Adrenal gland (tissue), 12 donors: Measurements from ENCODE around the gene KRT38. TPM values are rescaled to one million over a fixed set of nuclear protein-coding genes. Genes with fewer than 3 reads are reported as not detected.
"Not testable (repeated sequence)": the region's sequence is repeated elsewhere in the genome, so short reads cannot be mapped to it uniquely, and the experiment has no call there.

Experiments
- DNase-seq, 7 donors: peaks; one replicate each; pipeline ENCODE4 v3.0.0-alpha.2; 2019 to 2020
- H3K27ac ChIP-seq, 5 donors: fragments of 200-600 bp; sonication (generic) in 4 of 5; 1 replicate in 3 of 5; 2 replicates in 2 of 5; pipeline versions ENCODE4 v1.5.1 to v1.8.0; 2016 to 2020; ENCODE audit warnings: mild to moderate bottlenecking in 1 of 5
- H3K27me3 ChIP-seq: fragments of 200-600 bp; 2 replicates; pipeline ENCODE4 v1.8.0; 2021
- H3K36me3 ChIP-seq, 2 donors: fragments of 200-600 bp; replicated peaks in 1 of 2; 1 replicate in 1 of 2; 2 replicates in 1 of 2; pipeline versions ENCODE4 v1.5.1 to v1.8.0; 2018 to 2022
- H3K4me1 ChIP-seq, 2 donors: fragments of 200-600 bp; replicated peaks in 1 of 2; 1 replicate in 1 of 2; 2 replicates in 1 of 2; pipeline versions ENCODE4 v1.5.1 to v1.8.0; 2018 to 2021
- H3K4me3 ChIP-seq, 4 donors: fragments of 200-600 bp; sonication (generic) in 3 of 4; one replicate each; pipeline ENCODE4 v1.5.1; 2016 to 2018
- H3K9me3 ChIP-seq, 3 donors: fragments of 200-600 bp; sonication (generic) in 1 of 3; replicated peaks in 1 of 3; 1 replicate in 2 of 3; 2 replicates in 1 of 3; pipeline versions ENCODE4 v1.5.1 to v1.8.0; 2016 to 2021
- POLR2A ChIP-seq, 2 donors: fragments of 450-650 bp; IDR thresholded peaks; one replicate each; pipeline ENCODE4 v1.6.1; 2017; ENCODE audit warnings: antibody characterized with exemption in 2 of 2, mild to moderate bottlenecking in 2 of 2, moderate library complexity in 1 of 2
- WGBS, 4 donors: extraction: QIAGEN DNeasy Blood & Tissue Kit in 2 of 4; methylation state at CpG; one replicate each; pipeline versions ENCODE4 v1.1.5 to v1.1.7; 2013 to 2017; 5-methylcytosine and 5-hydroxymethylcytosine counted together
- intact Hi-C, 2 donors: fragments of 100-400 bp; cut with DNase I; formaldehyde crosslinking; loops; one replicate each; pipeline versions ENCODE4 v1.14.1 to v1.15.0; 2022 to 2023
- polyA plus RNA-seq, 3 donors: library from polyadenylated mRNA; stranded (reverse); fragments of 200-250 nt in 2 of 3; fragments of 350-450 nt in 1 of 3; fragmentation: Illumina TruSeq in 1 of 3; extraction: RNeasy Lipid Tissue Mini Kit (QIAGEN cat#74804) in 1 of 3; gene quantifications; one replicate each; pipeline ENCODE4 v1.2.3, GENCODE V29; 2013 to 2014
- total RNA-seq, 9 donors: library from RNA; depleted of rRNA in 4 of 9; stranded (reverse); fragments of >200 nt in 4 of 9; fragments of 120-200 nt in 1 of 9; fragmentation: NEBNext Ultra II Directional in 1 of 9; extraction: Animal tissue kit (Norgen Biotek cat#: 25700) in 1 of 9; gene quantifications; one replicate each; pipeline versions ENCODE4 v1.1.0 to v1.2.4, GENCODE V29; 2013 to 2023
- TF ChIP-seq, protein P1 (sequence below), 6 experiments: fragments of 450-650 bp in 4 of 6; fragments of 200-600 bp in 2 of 6; sonication (generic) in 1 of 6; IDR thresholded peaks; 1 replicate in 5 of 6; 2 replicates in 1 of 6; pipeline versions ENCODE4 v1.5.1 to v1.8.0; 2016 to 2021; ENCODE audit warnings: antibody characterized with exemption in 6 of 6, mild to moderate bottlenecking in 2 of 6, moderate library complexity in 1 of 6
- donor health status: healthy with polysubstance abuse.
- donor health status: Bipolar disorder and iron deficiency.
- donor health status: DM: yes; HTN: yes; CAD: no.
- donor health status: DM: no; HTN: no; CAD: no.
- donor health status: DM: no; HTN: no; CAD: no.
- donor health status: DM: yes; HTN: yes; CAD: no.

KRT38 gene
- total and polyA plus RNA-seq, 12 donors: not detected

DNA sequence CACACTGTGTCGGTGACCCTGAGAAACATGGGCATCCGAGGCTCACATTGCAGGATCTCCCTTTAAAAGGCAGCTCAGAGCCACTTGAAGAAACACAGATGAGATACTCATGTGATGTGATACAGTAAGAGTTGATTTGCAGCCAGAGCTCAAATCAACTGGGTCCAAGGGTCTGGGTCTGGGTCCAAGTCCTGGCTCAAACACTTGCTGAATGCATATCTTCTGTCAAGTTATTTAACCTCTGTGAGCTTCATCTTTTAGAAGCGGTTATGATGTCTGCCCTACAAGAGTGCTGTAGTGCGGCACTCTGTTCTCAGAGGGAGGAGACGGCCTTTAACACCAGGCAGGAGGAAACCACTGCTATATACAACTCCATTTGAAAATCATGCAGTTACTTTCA lies 6.4 kb downstream of the KRT38 start:
- 62 to 70% (median 67%) methylated on average over 5 of the region's 5 CpGs for WGBS, 4 donors
- Histone ChIP-seq H3K27me3 (no peaks in the 10 kb centered on the region), H3K4me3 (no peak overlapping the region), H3K9me3 (no peaks in the 10 kb centered on the region), H3K36me3 (no peaks in the 10 kb centered on the region), H3K27ac (no peak overlapping the region), H3K4me1 (no peaks in the 10 kb centered on the region)
- intact Hi-C loops: no loop called here
- no peak for DNase-seq
- TF ChIP-seq POLR2A (IDR thresholded peaks at IDR 0.05): no peak
- TF ChIP-seq, protein P1, sequence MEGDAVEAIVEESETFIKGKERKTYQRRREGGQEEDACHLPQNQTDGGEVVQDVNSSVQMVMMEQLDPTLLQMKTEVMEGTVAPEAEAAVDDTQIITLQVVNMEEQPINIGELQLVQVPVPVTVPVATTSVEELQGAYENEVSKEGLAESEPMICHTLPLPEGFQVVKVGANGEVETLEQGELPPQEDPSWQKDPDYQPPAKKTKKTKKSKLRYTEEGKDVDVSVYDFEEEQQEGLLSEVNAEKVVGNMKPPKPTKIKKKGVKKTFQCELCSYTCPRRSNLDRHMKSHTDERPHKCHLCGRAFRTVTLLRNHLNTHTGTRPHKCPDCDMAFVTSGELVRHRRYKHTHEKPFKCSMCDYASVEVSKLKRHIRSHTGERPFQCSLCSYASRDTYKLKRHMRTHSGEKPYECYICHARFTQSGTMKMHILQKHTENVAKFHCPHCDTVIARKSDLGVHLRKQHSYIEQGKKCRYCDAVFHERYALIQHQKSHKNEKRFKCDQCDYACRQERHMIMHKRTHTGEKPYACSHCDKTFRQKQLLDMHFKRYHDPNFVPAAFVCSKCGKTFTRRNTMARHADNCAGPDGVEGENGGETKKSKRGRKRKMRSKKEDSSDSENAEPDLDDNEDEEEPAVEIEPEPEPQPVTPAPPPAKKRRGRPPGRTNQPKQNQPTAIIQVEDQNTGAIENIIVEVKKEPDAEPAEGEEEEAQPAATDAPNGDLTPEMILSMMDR (IDR thresholded peaks at IDR 0.05): no peak

DNA sequence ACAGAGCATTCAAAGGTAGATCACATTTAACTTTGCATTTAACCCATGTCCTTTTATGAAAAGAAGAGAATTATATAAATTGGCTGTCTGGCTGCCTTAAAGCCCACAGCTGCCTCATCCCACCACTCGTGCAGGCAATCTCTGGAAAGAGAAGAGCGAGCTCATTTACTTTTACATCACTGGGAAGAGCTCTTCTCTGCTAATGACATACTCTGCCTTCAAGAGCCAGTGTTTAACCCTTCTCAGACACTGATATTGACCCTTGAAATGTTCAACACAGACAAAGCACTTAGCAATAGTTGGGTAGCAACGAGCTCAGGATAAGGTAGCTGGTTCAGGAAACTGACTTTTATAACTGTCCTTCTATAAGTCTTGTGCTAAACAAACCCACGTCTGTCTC lies 6.8 kb downstream of the KRT38 start:
- WGBS, 4 donors: 54 to 66% (median 63%) methylated on average over 4 of the region's 4 CpGs
- Histone ChIP-seq H3K27ac (no peak overlapping the region), H3K9me3 (no peaks in the 10 kb centered on the region), H3K4me1 (no peaks in the 10 kb centered on the region), H3K4me3 (no peak overlapping the region), H3K27me3 (no peaks in the 10 kb centered on the region), H3K36me3 (no peaks in the 10 kb centered on the region)
- intact Hi-C loops: no loop called here
- no peak for DNase-seq
- TF ChIP-seq POLR2A (IDR thresholded peaks at IDR 0.05): no peak
- TF ChIP-seq, protein P1 (IDR thresholded peaks at IDR 0.05): no peak

DNA sequence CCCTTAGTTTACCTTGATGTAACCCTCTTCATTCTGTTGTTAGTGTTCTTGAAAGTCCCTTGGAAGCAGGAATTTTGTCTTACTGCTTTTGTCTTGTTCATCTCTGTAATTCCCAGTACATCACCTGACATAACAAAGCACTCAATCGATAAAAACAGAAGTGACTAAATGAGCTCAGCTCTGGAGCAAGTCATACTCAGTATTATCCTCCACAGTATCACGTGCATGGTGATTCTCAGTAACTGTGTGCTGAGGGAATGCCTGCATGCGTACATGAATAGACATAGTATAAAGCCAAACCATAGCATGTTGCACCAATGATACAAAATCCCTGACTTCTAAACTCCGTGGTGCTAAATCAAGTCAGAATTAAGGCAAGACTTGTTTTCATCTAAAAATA lies 7.2 kb downstream of the KRT38 start:
- intact Hi-C loops: no loop called here
- H3K27ac ChIP-seq: no peak overlapping the region
- TF ChIP-seq, protein P1 (IDR thresholded peaks at IDR 0.05): no peak
- no peak for TF ChIP-seq POLR2A (IDR thresholded peaks at IDR 0.05)
- no peaks in the 10 kb centered on the region for H3K27me3 ChIP-seq
- no peak overlapping the region for H3K4me3 ChIP-seq
- no peaks in the 10 kb centered on the region for H3K4me1 ChIP-seq
- WGBS, 4 donors: 56 to 66% (median 59%) methylated on average over 4 of the region's 4 CpGs
- DNase-seq: no peak
- no peaks in the 10 kb centered on the region for H3K9me3 ChIP-seq
- H3K36me3 ChIP-seq: no peaks in the 10 kb centered on the region

DNA sequence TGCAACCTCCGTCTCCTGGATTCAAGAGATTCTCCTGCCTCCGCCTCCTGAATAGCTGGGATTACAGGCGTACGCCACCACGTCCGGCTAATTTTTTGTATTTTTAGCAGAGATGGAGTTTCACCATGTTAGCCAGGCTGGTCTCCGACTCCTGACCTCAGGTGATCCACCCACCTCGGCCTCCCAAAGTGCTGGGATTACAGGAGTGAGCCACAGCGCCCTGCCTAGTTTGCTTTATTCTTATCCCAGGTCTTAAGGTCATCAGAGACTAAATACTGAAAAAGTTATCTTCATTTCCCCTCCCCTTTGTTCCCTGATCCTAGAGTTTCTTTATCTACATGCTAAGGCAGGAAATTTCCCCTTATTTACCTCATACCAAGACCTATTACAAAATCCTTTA lies 10.4 kb downstream of the KRT38 start:
- H3K27me3 ChIP-seq, DNase-seq, H3K27ac ChIP-seq, H3K36me3 ChIP-seq, H3K9me3 ChIP-seq, H3K4me3 ChIP-seq, intact Hi-C loops, H3K4me1 ChIP-seq: not testable (repeated sequence)
- WGBS, 4 donors: 86 to 91% (median 89%) methylated on average over 9 of the region's 9 CpGs

DNA sequence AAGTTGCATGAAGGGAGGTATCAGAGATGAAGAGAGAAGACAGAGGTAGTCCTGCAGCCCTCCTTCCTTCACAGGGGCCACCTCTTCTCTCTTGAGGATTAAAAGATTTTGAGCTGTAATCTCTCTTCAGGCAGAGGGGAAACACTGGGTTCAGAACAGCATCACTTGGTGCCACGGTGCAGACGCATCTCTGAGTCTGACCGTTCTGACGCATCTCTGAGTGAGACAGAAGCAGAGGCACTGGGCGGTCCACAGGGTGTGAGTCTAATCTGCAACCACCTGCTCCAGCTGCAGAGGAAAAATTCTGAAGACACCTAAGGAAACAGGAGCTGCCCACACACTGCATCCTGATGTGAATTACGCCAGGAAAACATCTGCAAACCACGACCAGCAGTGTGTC lies 11.1 kb downstream of the KRT38 start:
- H3K36me3 ChIP-seq: no peaks in the 10 kb centered on the region
- DNase-seq: no peak
- TF ChIP-seq, protein P1 (IDR thresholded peaks at IDR 0.05): no peak
- TF ChIP-seq POLR2A (IDR thresholded peaks at IDR 0.05): no peak
- no peak overlapping the region for H3K27ac ChIP-seq
- H3K4me3 ChIP-seq: no peak overlapping the region
- H3K9me3 ChIP-seq: no peaks in the 10 kb centered on the region
- H3K27me3 ChIP-seq: no peaks in the 10 kb centered on the region
- WGBS, 4 donors: 79 to 84% (median 80%) methylated on average over 7 of the region's 7 CpGs
- H3K4me1 ChIP-seq: no peaks in the 10 kb centered on the region
- intact Hi-C loops: no loop called here
